GM19238 (cell line): Measurements from ENCODE around the gene MMP3.

Experiments
- DNase-seq: peaks from one replicate; pipeline ENCODE4 v3.0.0; 2011; ENCODE audit warnings: low spot score; ENCODE audit not compliant: insufficient read length

Gene MMP3

GRCh38 chr11:102791271-102792036, 52.0 kb downstream of the MMP3 start:
- no peak for DNase-seq

GRCh38 chr11:102788334-102788995, 54.9 kb downstream of the MMP3 start:
- DNase-seq: no peak
